ENCODE measurements around the gene SCAI. TPM values are rescaled to one million over a fixed set of nuclear protein-coding genes. Genes with fewer than 3 reads are reported as not detected.
A peak's percentile ranks its signal among the peaks of the same experiment; 100 is the strongest.

SCAI gene
- polyA plus RNA-seq, 2 of the 4 experiments (the other 2 are of a cell fraction) = 2.1 to 5.0 TPM

DNA sequence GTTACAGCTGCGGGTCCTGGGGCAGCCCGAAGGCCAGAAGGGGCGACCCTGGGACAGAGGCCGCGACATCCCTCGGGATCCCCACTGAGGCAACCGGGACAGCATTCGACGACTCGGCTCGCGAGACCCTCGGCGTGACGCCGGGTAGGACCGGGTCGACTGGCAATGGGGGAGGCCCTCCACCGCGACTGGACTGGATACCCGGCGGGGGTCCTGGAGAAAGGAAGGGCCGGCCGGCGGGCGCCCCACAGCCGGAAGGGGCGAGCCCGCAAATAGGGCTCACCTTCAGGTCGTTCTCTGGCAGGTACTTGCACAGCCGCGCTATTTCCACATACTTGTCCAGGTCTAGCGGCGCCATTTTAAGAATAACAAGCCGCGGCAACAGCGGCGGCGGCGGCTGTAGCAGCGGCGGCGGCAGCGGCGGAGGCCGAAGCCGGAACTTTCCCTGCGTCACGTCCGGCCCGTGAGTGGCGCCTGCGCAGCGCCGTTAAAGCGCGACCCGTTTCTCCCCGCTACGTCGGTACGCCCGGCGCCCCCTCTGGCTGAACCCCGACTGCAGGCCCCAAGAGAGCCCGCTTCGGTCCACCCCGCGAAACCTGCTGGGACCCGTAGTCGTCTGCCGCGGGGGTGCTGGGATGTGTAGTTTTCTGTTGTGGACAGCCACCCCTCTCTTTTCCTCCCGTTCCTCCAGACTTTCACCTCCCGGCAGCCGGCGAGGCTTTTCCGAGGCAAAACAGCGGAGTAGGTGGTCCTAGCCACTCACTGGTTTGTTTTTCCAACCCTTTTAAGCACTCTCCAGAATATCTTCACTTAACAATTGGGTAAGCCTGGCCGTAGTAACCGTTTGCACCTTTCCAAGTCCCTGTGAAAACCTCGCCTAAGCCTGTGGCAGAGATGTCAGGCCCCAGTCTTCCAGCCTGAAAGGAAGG is 46.3 kb upstream of the SCAI start, which contains the start of gene PPP6C (continued):
- TF ChIP-seq E2F6 (IDR thresholded peaks at IDR 0.05; ENCODE audit: borderline replicate concordance, low read depth) (no peak), ESRRA (IDR thresholded peaks at IDR 0.05; ENCODE audit: borderline replicate concordance, low read length) (no peak), EHF (CRISPR knock-in tag; IDR thresholded peaks at IDR 0.05) (no peak), CBX8 (IDR thresholded peaks at IDR 0.05) (no peak), POLR2AphosphoS2 (conservative IDR thresholded peaks at IDR 0.05; ENCODE audit: low read length) (no peak), JUN (IDR thresholded peaks at IDR 0.05) (peak; percentile 48 to 90; a peak in 4 of 5 replicates), MYC (IDR thresholded peaks at IDR 0.05; ENCODE audit: borderline replicate concordance, low read length) (no peak), HOXA7 (CRISPR knock-in tag; IDR thresholded peaks at IDR 0.05) (no peak), JUNB (IDR thresholded peaks at IDR 0.05) (no peak), MAX (IDR thresholded peaks at IDR 0.05) (no peak), FOXS1 (CRISPR knock-in tag; IDR thresholded peaks at IDR 0.05) (no peak), HES2 (IDR thresholded peaks at IDR 0.05) (no peak), CTCF (IDR thresholded peaks at IDR 0.05) (peak; percentile 57), ZSCAN20 (CRISPR knock-in tag; IDR thresholded peaks at IDR 0.05) (no peak), FOSL2 (IDR thresholded peaks at IDR 0.05) (no peak), FOSL2 (CRISPR knock-in tag; IDR thresholded peaks at IDR 0.05) (no peak), CHD4 (IDR thresholded peaks at IDR 0.05; ENCODE audit: borderline replicate concordance) (no peak), HDAC2 (IDR thresholded peaks at IDR 0.05) (no peak), HEYL (CRISPR knock-in tag; IDR thresholded peaks at IDR 0.05) (no peak), TP53 (CRISPR knock-in tag; IDR thresholded peaks at IDR 0.05) (peak; percentile 5; the same call in 1 of the 2 replicates), BCL3 (IDR thresholded peaks at IDR 0.05) (peak; percentile 63; the same call in 1 of the 3 replicates), SREBF2 (IDR thresholded peaks at IDR 0.05) (no peak), CHD2 (IDR thresholded peaks at IDR 0.05; ENCODE audit: low read length, partially characterized antibody) (no peak), CBX2 (IDR thresholded peaks at IDR 0.05; ENCODE audit: borderline replicate concordance, low read depth) (no peak), BHLHE40 (IDR thresholded peaks at IDR 0.05; ENCODE audit: low read depth, low read length) (no peak)
- TF ChIP-seq, protein P1, sequence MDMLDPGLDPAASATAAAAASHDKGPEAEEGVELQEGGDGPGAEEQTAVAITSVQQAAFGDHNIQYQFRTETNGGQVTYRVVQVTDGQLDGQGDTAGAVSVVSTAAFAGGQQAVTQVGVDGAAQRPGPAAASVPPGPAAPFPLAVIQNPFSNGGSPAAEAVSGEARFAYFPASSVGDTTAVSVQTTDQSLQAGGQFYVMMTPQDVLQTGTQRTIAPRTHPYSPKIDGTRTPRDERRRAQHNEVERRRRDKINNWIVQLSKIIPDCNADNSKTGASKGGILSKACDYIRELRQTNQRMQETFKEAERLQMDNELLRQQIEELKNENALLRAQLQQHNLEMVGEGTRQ (IDR thresholded peaks at IDR 0.05) = no peak
- TF ChIP-seq, protein P2, sequence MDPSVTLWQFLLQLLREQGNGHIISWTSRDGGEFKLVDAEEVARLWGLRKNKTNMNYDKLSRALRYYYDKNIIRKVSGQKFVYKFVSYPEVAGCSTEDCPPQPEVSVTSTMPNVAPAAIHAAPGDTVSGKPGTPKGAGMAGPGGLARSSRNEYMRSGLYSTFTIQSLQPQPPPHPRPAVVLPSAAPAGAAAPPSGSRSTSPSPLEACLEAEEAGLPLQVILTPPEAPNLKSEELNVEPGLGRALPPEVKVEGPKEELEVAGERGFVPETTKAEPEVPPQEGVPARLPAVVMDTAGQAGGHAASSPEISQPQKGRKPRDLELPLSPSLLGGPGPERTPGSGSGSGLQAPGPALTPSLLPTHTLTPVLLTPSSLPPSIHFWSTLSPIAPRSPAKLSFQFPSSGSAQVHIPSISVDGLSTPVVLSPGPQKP (IDR thresholded peaks at IDR 0.05; ENCODE audit: low read depth, low read length) = no peak
- TF ChIP-seq, protein P3, sequence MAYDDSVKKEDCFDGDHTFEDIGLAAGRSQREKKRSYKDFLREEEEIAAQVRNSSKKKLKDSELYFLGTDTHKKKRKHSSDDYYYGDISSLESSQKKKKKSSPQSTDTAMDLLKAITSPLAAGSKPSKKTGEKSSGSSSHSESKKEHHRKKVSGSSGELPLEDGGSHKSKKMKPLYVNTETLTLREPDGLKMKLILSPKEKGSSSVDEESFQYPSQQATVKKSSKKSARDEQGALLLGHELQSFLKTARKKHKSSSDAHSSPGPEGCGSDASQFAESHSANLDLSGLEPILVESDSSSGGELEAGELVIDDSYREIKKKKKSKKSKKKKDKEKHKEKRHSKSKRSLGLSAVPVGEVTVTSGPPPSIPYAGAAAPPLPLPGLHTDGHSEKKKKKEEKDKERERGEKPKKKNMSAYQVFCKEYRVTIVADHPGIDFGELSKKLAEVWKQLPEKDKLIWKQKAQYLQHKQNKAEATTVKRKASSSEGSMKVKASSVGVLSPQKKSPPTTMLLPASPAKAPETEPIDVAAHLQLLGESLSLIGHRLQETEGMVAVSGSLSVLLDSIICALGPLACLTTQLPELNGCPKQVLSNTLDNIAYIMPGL (CRISPR knock-in tag; IDR thresholded peaks at IDR 0.05; ENCODE audit: borderline replicate concordance) = peak; percentile 30; the same call in 1 of the 2 replicates
